ENCODE results near the gene CTPS2. TPM values are rescaled to one million over a fixed set of nuclear protein-coding genes. Genes with fewer than 3 reads are reported as not detected.

The CTPS2 gene
- total RNA-seq, 1 donor from 2014 or later, result 4.9 TPM

GRCh38 chrX:16639966-16640365 is 72.5 kb downstream of the CTPS2 start:
- Histone ChIP-seq H3K4me1 (no peaks in the 10 kb centered on the region), H3K9me3 (replicated peaks) (no peaks in the 10 kb centered on the region), H3K4me3 (no peak overlapping the region), H3K27me3 (ENCODE audit: low read depth) (no peaks in the 10 kb centered on the region), H3K36me3 (no peaks in the 10 kb centered on the region), H3K27ac (replicated peaks) (no peak overlapping the region)
- no peak for TF ChIP-seq CTCF (IDR thresholded peaks at IDR 0.05; ENCODE audit: borderline replicate concordance)
- intact Hi-C loops (cut with micrococcal nuclease), result no loop called here
- DNase-seq, result no peak

- TF ChIP-seq CTCF (IDR thresholded peaks at IDR 0.05; ENCODE audit: borderline replicate concordance), result no peak
- H3K4me1 ChIP-seq, result no peaks in the 10 kb centered on the region
- no peak for DNase-seq
- no peak overlapping the region for H3K4me3 ChIP-seq
- intact Hi-C loops (cut with micrococcal nuclease), result no loop called here
- H3K27me3 ChIP-seq (ENCODE audit: low read depth), result no peaks in the 10 kb centered on the region
- no peak overlapping the region for H3K27ac ChIP-seq (replicated peaks)
- H3K36me3 ChIP-seq, result no peaks in the 10 kb centered on the region
- no peaks in the 10 kb centered on the region for H3K9me3 ChIP-seq (replicated peaks)
Measured at GRCh38 chrX:16638533-16638932, 73.9 kb downstream of the CTPS2 start.

GRCh38 chrX:16635596-16635995 is 76.9 kb downstream of the CTPS2 start:
- Histone ChIP-seq H3K4me1 (no peaks in the 10 kb centered on the region), H3K4me3 (no peak overlapping the region), H3K27ac (replicated peaks) (no peak overlapping the region), H3K36me3 (no peaks in the 10 kb centered on the region), H3K9me3 (replicated peaks) (no peaks in the 10 kb centered on the region), H3K27me3 (ENCODE audit: low read depth) (no peaks in the 10 kb centered on the region)
- no peak for TF ChIP-seq CTCF (IDR thresholded peaks at IDR 0.05; ENCODE audit: borderline replicate concordance)
- DNase-seq, result no peak
- intact Hi-C loops (cut with micrococcal nuclease), result no loop called here

- H3K4me3 ChIP-seq, result no peak overlapping the region
- H3K9me3 ChIP-seq (replicated peaks), result no peaks in the 10 kb centered on the region
- intact Hi-C loops (cut with micrococcal nuclease), result no loop called here
- no peak for DNase-seq
- no peaks in the 10 kb centered on the region for H3K36me3 ChIP-seq
- no peak overlapping the region for H3K27ac ChIP-seq (replicated peaks)
- TF ChIP-seq CTCF (IDR thresholded peaks at IDR 0.05; ENCODE audit: borderline replicate concordance), result no peak
- no peaks in the 10 kb centered on the region for H3K27me3 ChIP-seq (ENCODE audit: low read depth)
- no peaks in the 10 kb centered on the region for H3K4me1 ChIP-seq
Measured at GRCh38 chrX:16635040-16635439, 77.4 kb downstream of the CTPS2 start.

GRCh38 chrX:16633754-16634153 is 78.7 kb downstream of the CTPS2 start:
- intact Hi-C loops (cut with micrococcal nuclease), result no loop called here
- no peak for DNase-seq
- no peaks in the 10 kb centered on the region for H3K4me1 ChIP-seq
- no peak for TF ChIP-seq CTCF (IDR thresholded peaks at IDR 0.05; ENCODE audit: borderline replicate concordance)
- H3K27ac ChIP-seq (replicated peaks), result no peak overlapping the region
- no peaks in the 10 kb centered on the region for H3K36me3 ChIP-seq
- no peaks in the 10 kb centered on the region for H3K9me3 ChIP-seq (replicated peaks)
- no peak overlapping the region for H3K4me3 ChIP-seq
- H3K27me3 ChIP-seq (ENCODE audit: low read depth), result no peaks in the 10 kb centered on the region

GRCh38 chrX:16629909-16630308 is 82.6 kb downstream of the CTPS2 start:
- DNase-seq, result no peak
- Histone ChIP-seq H3K4me1 (no peaks in the 10 kb centered on the region), H3K27me3 (ENCODE audit: low read depth) (no peaks in the 10 kb centered on the region), H3K9me3 (replicated peaks) (no peaks in the 10 kb centered on the region), H3K36me3 (no peaks in the 10 kb centered on the region), H3K27ac (replicated peaks) (no peak overlapping the region), H3K4me3 (no peak overlapping the region)
- no peak for TF ChIP-seq CTCF (IDR thresholded peaks at IDR 0.05; ENCODE audit: borderline replicate concordance)
- intact Hi-C loops (cut with micrococcal nuclease), result no loop called here

All from left ventricle myocardium inferior (tissue), 1 donor.